Pancreas (tissue), 10 donors: ENCODE measurements around the gene DDX39A. TPM values are rescaled to one million over a fixed set of nuclear protein-coding genes. Genes with fewer than 3 reads are reported as not detected.

Source experiments
- ATAC-seq, 4 donors: fragments of 200-7000 bp; cut with Tn5 transposase; one replicate each; pipeline versions ENCODE4 v1.8.0 to v1.9.1; 2020; ENCODE audit warnings: mild to moderate bottlenecking in 4 of 4, moderate library complexity in 4 of 4
- DNase-seq, 6 donors: peaks; one replicate each; pipeline ENCODE4 v3.0.0-alpha.2; 2020
- FAIRE-seq: peaks from 2 replicates; lab custom pipeline; 2012; peaks lifted over from hg19 to GRCh38; lab: Jason Lieb, UNC
- H3K27ac ChIP-seq, 4 donors: fragments of 200-600 bp; sonication (generic); 1 replicate in 3 of 4; 2 replicates in 1 of 4; pipeline versions ENCODE4 v1.5.0 to v1.8.0; 2020
- H3K27me3 ChIP-seq, 4 donors: fragments of 200-600 bp; one replicate each; pipeline ENCODE4 v1.8.0; 2021
- H3K36me3 ChIP-seq, 3 donors: fragments of 200-600 bp; sonication (generic) in 1 of 3; one replicate each; pipeline versions ENCODE4 v1.5.0 to v1.8.0; 2020 to 2021
- H3K4me1 ChIP-seq, 3 donors: fragments of 200-600 bp; one replicate each; pipeline ENCODE4 v1.8.0; 2021
- H3K4me3 ChIP-seq, 4 donors: fragments of 200-600 bp; sonication (generic) in 2 of 4; one replicate each; pipeline versions ENCODE4 v1.5.0 to v1.8.0; 2020 to 2021
- H3K9me3 ChIP-seq, 4 donors: fragments of 200-600 bp; one replicate each; pipeline ENCODE4 v1.8.0; 2021
- WGBS, 2 donors: extraction: QIAGEN DNeasy Blood & Tissue Kit; methylation state at CpG; one replicate each; pipeline ENCODE4 v1.1.7; 2013; 5-methylcytosine and 5-hydroxymethylcytosine counted together
- intact Hi-C, 3 donors: fragments of 100-400 bp; cut with DNase I; formaldehyde crosslinking; loops; one replicate each; pipeline versions ENCODE4 v1.11.1 to v1.14.2; 2022
- polyA plus RNA-seq, 2 donors: library from polyadenylated mRNA; stranded (reverse); fragments of 200-250 nt; gene quantifications; one replicate each; pipeline ENCODE4 v1.2.3, GENCODE V29; 2013
- total RNA-seq, 6 donors: library from RNA; stranded (reverse); fragmentation: NEBNext Ultra II Directional in 4 of 6; extraction: Animal tissue kit (Norgen Biotek cat#: 25700) in 4 of 6; gene quantifications; one replicate each; pipeline versions ENCODE4 v1.2.1 to v1.2.4, GENCODE V29; 2021 to 2023
- TF ChIP-seq, protein P1 (sequence below), 4 donors: fragments of 200-600 bp; sonication (generic) in 3 of 4; IDR thresholded peaks; one replicate each; pipeline versions ENCODE4 v1.5.0 to v1.8.0; 2021; ENCODE audit warnings: antibody characterized with exemption in 4 of 4
- donor health status: healthy with polysubstance abuse.
- donor health status: DM: no; HTN: no; CAD: no; lungs with moderate emphysema.
- donor health status: DM: no; HTN: no; CAD: no.
- donor health status: control.
- donor health status: control.
- donor health status: Bipolar disorder and iron deficiency.
- donor health status: DM: yes; HTN: yes; CAD: no.
- donor health status: DM: no; HTN: no; CAD: no.
- donor health status: DM: no; HTN: no; CAD: no.
- donor health status: DM: yes; HTN: yes; CAD: no.

DDX39A gene
- total and polyA plus RNA-seq, 8 donors: 9.3 to 86.6 (median 19.6) TPM

DNA sequence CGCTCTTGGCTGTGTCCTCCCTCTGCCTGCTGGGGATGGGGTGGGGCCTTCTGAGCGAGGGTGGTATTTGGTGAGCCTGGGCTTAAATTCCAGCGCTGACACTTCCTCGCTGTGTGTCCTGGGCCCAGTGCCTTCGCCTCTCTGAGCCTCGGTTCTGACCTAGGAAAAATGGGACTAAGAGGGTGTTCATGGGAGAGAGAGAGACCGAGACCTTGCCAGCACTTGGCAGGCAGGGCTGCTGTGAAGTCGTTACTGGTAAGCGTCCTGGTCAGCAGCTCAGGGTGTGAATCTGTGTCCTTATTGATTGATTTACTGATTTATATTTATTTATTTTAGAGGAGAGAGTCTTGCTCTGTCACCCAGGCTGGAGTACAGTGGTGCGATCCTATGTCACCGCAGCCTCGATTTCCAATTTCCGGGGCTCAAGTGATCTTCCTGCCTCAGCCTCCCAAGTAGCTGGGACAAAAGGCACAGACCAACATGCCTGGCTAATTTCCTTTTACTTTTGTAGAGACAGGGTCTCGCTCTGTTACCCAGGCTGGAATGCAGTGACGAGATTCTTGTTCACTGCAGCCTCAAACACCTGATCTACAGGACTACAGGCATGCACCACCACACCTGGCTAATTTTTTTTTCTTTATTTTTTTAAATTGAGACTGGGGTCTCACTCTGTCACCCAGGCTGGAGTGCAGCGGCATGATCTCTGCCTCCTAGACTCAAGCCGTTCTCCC, 16.3 kb upstream of the DDX39A start:
- no peak for FAIRE-seq
- intact Hi-C loops: no loop called here
- WGBS, 2 donors: 77 to 80% methylated on average over 17 of the region's 17 CpGs
- Histone ChIP-seq H3K9me3 (no peaks in the 10 kb centered on the region), H3K36me3 (no peaks in the 10 kb centered on the region), H3K4me1 (peaks cover 0 to 16% (median 0%) of the 10 kb centered on the region in 3 donors), H3K27ac (peak overlapping the region in 1 of 4 donors; percentile 48), H3K4me3 (no peak overlapping the region), H3K27me3 (no peaks in the 10 kb centered on the region)
- no peak for ATAC-seq
- TF ChIP-seq, protein P1, sequence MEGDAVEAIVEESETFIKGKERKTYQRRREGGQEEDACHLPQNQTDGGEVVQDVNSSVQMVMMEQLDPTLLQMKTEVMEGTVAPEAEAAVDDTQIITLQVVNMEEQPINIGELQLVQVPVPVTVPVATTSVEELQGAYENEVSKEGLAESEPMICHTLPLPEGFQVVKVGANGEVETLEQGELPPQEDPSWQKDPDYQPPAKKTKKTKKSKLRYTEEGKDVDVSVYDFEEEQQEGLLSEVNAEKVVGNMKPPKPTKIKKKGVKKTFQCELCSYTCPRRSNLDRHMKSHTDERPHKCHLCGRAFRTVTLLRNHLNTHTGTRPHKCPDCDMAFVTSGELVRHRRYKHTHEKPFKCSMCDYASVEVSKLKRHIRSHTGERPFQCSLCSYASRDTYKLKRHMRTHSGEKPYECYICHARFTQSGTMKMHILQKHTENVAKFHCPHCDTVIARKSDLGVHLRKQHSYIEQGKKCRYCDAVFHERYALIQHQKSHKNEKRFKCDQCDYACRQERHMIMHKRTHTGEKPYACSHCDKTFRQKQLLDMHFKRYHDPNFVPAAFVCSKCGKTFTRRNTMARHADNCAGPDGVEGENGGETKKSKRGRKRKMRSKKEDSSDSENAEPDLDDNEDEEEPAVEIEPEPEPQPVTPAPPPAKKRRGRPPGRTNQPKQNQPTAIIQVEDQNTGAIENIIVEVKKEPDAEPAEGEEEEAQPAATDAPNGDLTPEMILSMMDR (IDR thresholded peaks at IDR 0.05): no peak
- no peak for DNase-seq

- H3K36me3 ChIP-seq: no peaks in the 10 kb centered on the region
- peak in 5 of 6 donors; percentile 21 to 72 (median 46) for DNase-seq
- TF ChIP-seq, protein P1 (IDR thresholded peaks at IDR 0.05): no peak
- peaks cover 0 to 16% (median 0%) of the 10 kb centered on the region in 3 donors for H3K4me1 ChIP-seq
- no peak for FAIRE-seq
- H3K27me3 ChIP-seq: no peaks in the 10 kb centered on the region
- 57 to 58% methylated on average over 22 to 23 of the region's 23 CpGs for WGBS, 2 donors
- intact Hi-C loops: no loop called here
- peak overlapping the region in 2 of 4 donors; percentile 92 to 93 for H3K4me3 ChIP-seq
- no peaks in the 10 kb centered on the region for H3K9me3 ChIP-seq
- peak; percentile 29 to 68 (median 52) for ATAC-seq
- peak overlapping the region in 3 of 4 donors; percentile 35 to 68 (median 48) for H3K27ac ChIP-seq
Observed at GRCh38 chr19:14434543-14435319, 15.6 kb upstream of the DDX39A start.

GRCh38 chr19:14433554-14434501, 14.7 kb upstream of the DDX39A start:
- DNase-seq (peak; percentile 43 to 82 (median 64)), FAIRE-seq (no peak), ATAC-seq (peak; percentile 56 to 73 (median 58))
- TF ChIP-seq, protein P1 (IDR thresholded peaks at IDR 0.05): no peak
- intact Hi-C loops: no loop called here
- H3K36me3 ChIP-seq: no peaks in the 10 kb centered on the region
- H3K27me3 ChIP-seq: no peaks in the 10 kb centered on the region
- H3K4me3 ChIP-seq: peak overlapping the region; percentile 74 to 93 (median 88)
- peaks cover 0 to 14% (median 0%) of the 10 kb centered on the region in 3 donors for H3K4me1 ChIP-seq
- H3K27ac ChIP-seq: peak overlapping the region; percentile 35 to 68 (median 50)
- H3K9me3 ChIP-seq: no peaks in the 10 kb centered on the region
- 2 to 5% methylated on average over 31 to 52 of the region's 52 CpGs for WGBS, 2 donors

- H3K4me1 ChIP-seq: peaks cover 0 to 14% (median 0%) of the 10 kb centered on the region in 3 donors
Observed at GRCh38 chr19:14432791-14433553, 13.8 kb upstream of the DDX39A start, which contains the start of gene PKN1. TSS of gene PKN1 (plus strand) at chr19:14433306. CDS start at chr19:14433522, 216 bp downstream.

More at GRCh38 chr19:14432791-14433553, 13.8 kb upstream of the DDX39A start, which contains the start of gene PKN1:
- peak within 1 kb of the TSS; percentile 35 to 68 (median 50) for H3K27ac ChIP-seq
- WGBS, 2 donors: 2% methylated on average over 47 to 85 of the region's 85 CpGs
- intact Hi-C loops: no loop called here
- H3K4me3 ChIP-seq: peak within 1 kb of the TSS; percentile 74 to 93 (median 88)
- H3K36me3 ChIP-seq: no peaks in the 10 kb centered on the region
- TF ChIP-seq, protein P1 (IDR thresholded peaks at IDR 0.05): no peak
- ATAC-seq: peak; percentile 61 to 76 (median 64)
- no peaks in the 10 kb centered on the region for H3K27me3 ChIP-seq
- FAIRE-seq: no peak
- DNase-seq: peak in 5 of 6 donors; percentile 49 to 81 (median 64)
- H3K9me3 ChIP-seq: no peaks in the 10 kb centered on the region
